Liver (tissue), 10 donors: Measurements from ENCODE around the gene SMG6. TPM values are rescaled to one million over a fixed set of nuclear protein-coding genes. Genes with fewer than 3 reads are reported as not detected.

Source experiments
- DNase-seq: peaks from one replicate; pipeline ENCODE4 v3.0.0-alpha.2; 2017; ENCODE audit warnings: low spot score
- H3K27ac ChIP-seq, 2 donors: one replicate each; pipeline ENCODE4 v1.7.0; 2013; ENCODE audit warnings: inconsistent platforms in 2 of 2, low read length in 2 of 2, control low read depth in 1 of 2, low read depth in 1 of 2, mild to moderate bottlenecking in 1 of 2
- H3K27me3 ChIP-seq, 4 donors: one replicate each; pipeline versions ENCODE4 v1.6.1 to v1.7.0; 2013; ENCODE audit warnings: low read length in 3 of 4, inconsistent platforms in 1 of 4, mild to moderate bottlenecking in 1 of 4, moderate library complexity in 1 of 4; ENCODE audit not compliant: control insufficient read depth in 4 of 4, insufficient read depth in 4 of 4
- H3K36me3 ChIP-seq, 4 donors: one replicate each; pipeline versions ENCODE4 v1.6.1 to v1.7.0; 2013; ENCODE audit warnings: low read length in 3 of 4, mild to moderate bottlenecking in 3 of 4, low read depth in 1 of 4, moderate library complexity in 1 of 4; ENCODE audit not compliant: control insufficient read depth in 4 of 4, insufficient read depth in 3 of 4
- H3K4me1 ChIP-seq, 4 donors: one replicate each; pipeline versions ENCODE4 v1.6.1 to v1.7.0; 2013; ENCODE audit warnings: low read length in 3 of 4, mild to moderate bottlenecking in 3 of 4, moderate library complexity in 1 of 4; ENCODE audit not compliant: control insufficient read depth in 4 of 4, insufficient read depth in 4 of 4
- H3K4me3 ChIP-seq, 3 donors: one replicate each; pipeline versions ENCODE4 v1.6.1 to v1.7.0; 2013; ENCODE audit warnings: low read length in 3 of 3, control low read depth in 1 of 3, low read depth in 1 of 3, mild to moderate bottlenecking in 1 of 3
- H3K9ac ChIP-seq, 2 donors: one replicate each; pipeline ENCODE4 v1.7.0; 2013; ENCODE audit warnings: low read length in 2 of 2, mild to moderate bottlenecking in 2 of 2, moderate library complexity in 2 of 2, control low read depth in 1 of 2, low read depth in 1 of 2
- H3K9me3 ChIP-seq, 4 donors: one replicate each; pipeline versions ENCODE4 v1.6.1 to v1.7.0; 2013; ENCODE audit warnings: low read length in 3 of 4; ENCODE audit not compliant: control insufficient read depth in 4 of 4
- ATF3 ChIP-seq: IDR thresholded peaks from 2 replicates; pipeline ENCODE4 v1.6.1; 2016; ENCODE audit warnings: antibody characterized with exemption
- CTCF ChIP-seq: fragments of 150-350 bp; IDR thresholded peaks from 2 replicates; pipeline ENCODE4 v1.5.1; 2017; ENCODE audit warnings: improper control_type of control experiment, low read depth, low read length; ENCODE audit not compliant: missing input control
- EGR1 ChIP-seq, 2 donors: IDR thresholded peaks; 2 replicates each; pipeline ENCODE4 v1.6.1; 2016 to 2018; ENCODE audit warnings: antibody characterized with exemption in 2 of 2, low read depth in 2 of 2
- FOXA1 ChIP-seq: IDR thresholded peaks from 2 replicates; pipeline ENCODE4 v1.6.1; 2016; ENCODE audit warnings: antibody characterized with exemption
- FOXA2 ChIP-seq: IDR thresholded peaks from 2 replicates; pipeline ENCODE4 v1.6.1; 2016; ENCODE audit warnings: antibody characterized with exemption
- GABPA ChIP-seq, 2 donors: IDR thresholded peaks in 1 of 2; conservative IDR thresholded peaks in 1 of 2; 2 replicates each; pipeline ENCODE4 v1.6.1; 2016; ENCODE audit warnings: antibody characterized with exemption in 2 of 2, mild to moderate bottlenecking in 1 of 2, moderate library complexity in 1 of 2
- HNF4A ChIP-seq, 2 donors: conservative IDR thresholded peaks; 2 replicates each; pipeline ENCODE4 v1.6.1; 2016; ENCODE audit warnings: antibody characterized with exemption in 2 of 2, mild to moderate bottlenecking in 2 of 2
- HNF4G ChIP-seq: IDR thresholded peaks from 2 replicates; pipeline ENCODE4 v1.6.1; 2016; ENCODE audit warnings: antibody characterized with exemption
- JUND ChIP-seq, 2 donors: IDR thresholded peaks; 2 replicates each; pipeline ENCODE4 v1.6.1; 2016; ENCODE audit warnings: antibody characterized with exemption in 2 of 2
- MAX ChIP-seq: IDR thresholded peaks from 2 replicates; pipeline ENCODE4 v1.6.1; 2016; ENCODE audit warnings: antibody characterized with exemption
- NR2F2 ChIP-seq: IDR thresholded peaks from 2 replicates; pipeline ENCODE4 v1.6.1; 2016; ENCODE audit warnings: antibody characterized with exemption
- RAD21 ChIP-seq, 2 donors: IDR thresholded peaks; 2 replicates each; pipeline ENCODE4 v1.6.1; 2016; ENCODE audit warnings: antibody characterized with exemption in 2 of 2, mild to moderate bottlenecking in 2 of 2
- REST ChIP-seq: IDR thresholded peaks from 2 replicates; pipeline ENCODE4 v1.6.1; 2016; ENCODE audit warnings: antibody characterized with exemption, mild to moderate bottlenecking
- RXRA ChIP-seq, 2 donors: IDR thresholded peaks; 2 replicates each; pipeline ENCODE4 v1.6.1; 2017 to 2018; ENCODE audit warnings: antibody characterized with exemption in 2 of 2, mild to moderate bottlenecking in 1 of 2
- SP1 ChIP-seq: IDR thresholded peaks from 2 replicates; pipeline ENCODE4 v1.6.1; 2018; ENCODE audit warnings: antibody characterized with exemption, mild to moderate bottlenecking
- TAF1 ChIP-seq: conservative IDR thresholded peaks from 2 replicates; pipeline ENCODE4 v1.6.1; 2016; ENCODE audit warnings: antibody characterized with exemption, mild to moderate bottlenecking
- YY1 ChIP-seq: IDR thresholded peaks from 2 replicates; pipeline ENCODE4 v1.6.1; 2016; ENCODE audit warnings: antibody characterized with exemption, mild to moderate bottlenecking
- ZBTB33 ChIP-seq: IDR thresholded peaks from 2 replicates; pipeline ENCODE4 v1.6.1; 2016; ENCODE audit warnings: antibody characterized with exemption
- WGBS: extraction: QIAGEN DNeasy Blood & Tissue Kit; methylation state at CpG from one replicate; pipeline ENCODE4 v1.1.7; 2013; 5-methylcytosine and 5-hydroxymethylcytosine counted together
- polyA plus RNA-seq, 2 donors: library from polyadenylated mRNA; stranded (reverse) in 1 of 2; unstranded in 1 of 2; fragments of 200-250 nt in 1 of 2; fragments of >200 nt in 1 of 2; fragmentation: Nextera tagmentation in 1 of 2; extraction: Ambion mirVana in 1 of 2; gene quantifications; one replicate each; pipeline versions ENCODE4 v1.2.1 to v1.2.3, GENCODE V29; 2013 to 2015
- small RNA-seq: library from RNA; depleted of rRNA; stranded (forward); fragments of <200 nt; gene quantifications from one replicate; pipeline ENCODE3, GENCODE V24; 2014
- total RNA-seq, 2 donors: library from RNA; depleted of rRNA; stranded (reverse); fragments of >200 nt; gene quantifications; one replicate each; pipeline ENCODE4 v1.2.3, GENCODE V29; 2014
- donor health status: healthy.
- donor health status: healthy.
- donor health status: healthy.
- donor health status: healthy.
- donor health status: healthy.

Gene SMG6
- total and polyA plus RNA-seq, 4 donors: 4.9 to 12.0 (median 8.2) TPM

GRCh38 chr17:2011411-2012371, 291.9 kb downstream of the SMG6 start:
- no peak for DNase-seq
- H3K9ac ChIP-seq: no peak overlapping the region
- H3K9me3 ChIP-seq: no peaks in the 10 kb centered on the region
- H3K4me3 ChIP-seq: peak overlapping the region in 1 of 3 donors; percentile 6
- peaks cover 15 to 70% (median 34%) of the 10 kb centered on the region in 4 donors for H3K4me1 ChIP-seq
- WGBS: 26% methylated on average over 24 of the region's 24 CpGs
- H3K27ac ChIP-seq: peak overlapping the region; percentile 6 to 57
- H3K36me3 ChIP-seq: no peaks in the 10 kb centered on the region
- TF ChIP-seq NR2F2 (no peak), ZBTB33 (no peak), TAF1 (no peak), EGR1 (IDR thresholded peaks at IDR 0.05; ENCODE audit: low read depth in 2 of 2) (peak in 1 of 2 donors; percentile 38), REST (peak; percentile 29), SP1 (peak; percentile 25), HNF4G (no peak), JUND (IDR thresholded peaks at IDR 0.05) (peak in 1 of 2 donors; percentile 27), HNF4A (conservative IDR thresholded peaks at IDR 0.05) (peak in 1 of 2 donors; percentile 69), YY1 (peak; percentile 53), RXRA (IDR thresholded peaks at IDR 0.05) (peak in 1 of 2 donors; percentile 85), FOXA1 (no peak), GABPA (IDR thresholded peaks at IDR 0.05 in 1 of 2, conservative IDR thresholded peaks at IDR 0.05 in 1 of 2) (no peak), CTCF (no peak), MAX (peak; percentile 52), ATF3 (no peak), FOXA2 (no peak), RAD21 (IDR thresholded peaks at IDR 0.05) (peak in 1 of 2 donors; percentile 22)
- H3K27me3 ChIP-seq: no peaks in the 10 kb centered on the region

Small RNAs within 50 kb of the gene (small RNA-seq; reads per million reads assigned to genes)
- gene AC090617.6: not detected
- gene AC090617.7: not detected
- gene AC090617.8: not detected
- gene AC090617.9: not detected
- 1.9 reads per million, percentile 86 among the genes with 10 or more reads in this experiment for gene MIR132
- 0.95 reads per million, percentile 77 among the genes with 10 or more reads in this experiment for gene MIR212
- not detected for gene OVCA2
- gene RN7SL624P: not detected
- 544 reads per million, percentile 99 among the genes with 10 or more reads in this experiment for gene SNORD91A
- gene SNORD91B: 174 reads per million, percentile 98 among the genes with 10 or more reads in this experiment

Other genes with a start within 250 kb of the SMG6 start
- 1 to 10 TPM; 3.9 to 4.8 TPM for gene HIC1, start 248.7 kb downstream of the SMG6 start, total RNA-seq
- gene HIC1, start 248.7 kb downstream of the SMG6 start, polyA plus RNA-seq: 1 to 10 TPM in 1 of 2 donors, under 1 TPM in 1; 0.44 to 3.5 TPM
- 10 to 100 TPM in 1 of 2 donors, 1 to 10 TPM in 1; 4.9 to 10.3 TPM for gene SRR, start 165 bp upstream of the SMG6 start, total RNA-seq
- 1 to 10 TPM; 2.9 to 3.8 TPM for gene SRR, start 165 bp upstream of the SMG6 start, polyA plus RNA-seq
- gene TSR1, start 32.7 kb upstream of the SMG6 start, total RNA-seq: 10 to 100 TPM; 18.1 to 27.0 TPM
- 1 to 10 TPM; 6.5 to 9.6 TPM for gene TSR1, start 32.7 kb upstream of the SMG6 start, polyA plus RNA-seq
- gene SGSM2, start 33.7 kb upstream of the SMG6 start, total RNA-seq: 10 to 100 TPM; 12.4 to 17.5 TPM
- gene SGSM2, start 33.7 kb upstream of the SMG6 start, polyA plus RNA-seq: 10 to 100 TPM in 1 of 2 donors, 1 to 10 TPM in 1; 5.5 to 12.4 TPM
- 1 to 10 TPM; 2.8 to 5.0 TPM for gene MNT, start 97.3 kb upstream of the SMG6 start, total RNA-seq
- gene MNT, start 97.3 kb upstream of the SMG6 start, polyA plus RNA-seq: 1 to 10 TPM; 1.7 to 2.5 TPM
- gene METTL16, start 208.1 kb upstream of the SMG6 start, total RNA-seq: 1 to 10 TPM; 7.4 to 8.9 TPM
- 1 to 10 TPM; 4.1 to 5.8 TPM for gene METTL16, start 208.1 kb upstream of the SMG6 start, polyA plus RNA-seq